K562 (cell line): ENCODE data around the gene RHBDD1. TPM values are rescaled to one million over a fixed set of nuclear protein-coding genes. Genes with fewer than 3 reads are reported as not detected.

Experiments
- CEBPB ChIP-seq: fragments of 450-650 bp; IDR thresholded peaks from 2 replicates; pipeline ENCODE4 v1.6.1; 2016; ENCODE audit warnings: missing genetic modification characterization, missing compliant biosample characterization
- CHD4 ChIP-seq: fragments of 200-600 bp; sonication (generic); IDR thresholded peaks from 3 replicates; pipeline ENCODE4 v1.6.1; 2012; ENCODE audit warnings: low read depth, mild to moderate bottlenecking, mixed read lengths, low read length, inconsistent platforms; ENCODE audit not compliant: insufficient read depth, insufficient replicate concordance, poor library complexity, severe bottlenecking
- HIVEP1 ChIP-seq: fragments of 250-450 bp; sonication (Bioruptor Pico); IDR thresholded peaks from 2 replicates; pipeline ENCODE4 v1.4.0; 2020; ENCODE audit warnings: mild to moderate bottlenecking
- NCOA1 ChIP-seq: fragments of 450-650 bp; IDR thresholded peaks from 2 replicates; pipeline ENCODE4 v1.6.1; 2016; ENCODE audit warnings: low read depth
- SMARCA5 ChIP-seq: fragments of 450-650 bp; IDR thresholded peaks from 2 replicates; pipeline ENCODE4 v1.6.1; 2016
- ZNF217 ChIP-seq: sonication (generic); formaldehyde crosslinking; IDR thresholded peaks from 2 replicates; pipeline ENCODE4 v1.8.0; 2022; ENCODE audit warnings: mild to moderate bottlenecking, missing genetic modification reagents
- ZNF407 ChIP-seq: fragments of 450-650 bp; IDR thresholded peaks from 2 replicates; pipeline ENCODE4 v1.6.1; 2016; ENCODE audit warnings: low read depth
- polyA plus RNA-seq, 8 experiments: library from polyadenylated mRNA; depleted of rRNA in 4 of 8; stranded (reverse) in 5 of 8; unstranded in 3 of 8; fragments of >200 nt; fragmentation: Nextera tagmentation in 2 of 8; fragmentation: Illumina TruSeq in 1 of 8; extraction: Ambion mirVana in 2 of 8; extraction: Trizol in 1 of 8; gene quantifications; 2 replicates each; pipeline versions ENCODE4 v1.2.1 to v1.2.3, GENCODE V29; 2011 to 2014; ENCODE audit warnings: inconsistent platforms in 1 of 8, missing spikeins in 1 of 8
- total RNA-seq, 7 experiments: library from RNA; depleted of rRNA in 6 of 7; stranded (reverse); fragments of >200 nt in 6 of 7; fragmentation: Illumina TruSeq in 2 of 7; extraction: Trizol in 2 of 7; gene quantifications; 2 replicates each; pipeline versions ENCODE4 v1.2.1 to v1.2.3, GENCODE V29; 2011 to 2021; ENCODE audit warnings: low replicate concordance in 1 of 7
- TF ChIP-seq, protein P1 (sequence below), 2 experiments: fragments of 450-650 bp; formaldehyde crosslinking in 1 of 2; IDR thresholded peaks; 2 replicates each; pipeline versions ENCODE4 v1.4.0 to v1.6.1; 2014 to 2020; ENCODE audit warnings: mild to moderate bottlenecking in 2 of 2, borderline replicate concordance in 1 of 2, low read depth in 1 of 2

RHBDD1 gene
- total and polyA plus RNA-seq, 9 of the 15 experiments (the other 6 are each of a cell fraction or from before 2014, with no cell fraction given): 4.8 to 34.8 (median 15.6) TPM

DNA sequence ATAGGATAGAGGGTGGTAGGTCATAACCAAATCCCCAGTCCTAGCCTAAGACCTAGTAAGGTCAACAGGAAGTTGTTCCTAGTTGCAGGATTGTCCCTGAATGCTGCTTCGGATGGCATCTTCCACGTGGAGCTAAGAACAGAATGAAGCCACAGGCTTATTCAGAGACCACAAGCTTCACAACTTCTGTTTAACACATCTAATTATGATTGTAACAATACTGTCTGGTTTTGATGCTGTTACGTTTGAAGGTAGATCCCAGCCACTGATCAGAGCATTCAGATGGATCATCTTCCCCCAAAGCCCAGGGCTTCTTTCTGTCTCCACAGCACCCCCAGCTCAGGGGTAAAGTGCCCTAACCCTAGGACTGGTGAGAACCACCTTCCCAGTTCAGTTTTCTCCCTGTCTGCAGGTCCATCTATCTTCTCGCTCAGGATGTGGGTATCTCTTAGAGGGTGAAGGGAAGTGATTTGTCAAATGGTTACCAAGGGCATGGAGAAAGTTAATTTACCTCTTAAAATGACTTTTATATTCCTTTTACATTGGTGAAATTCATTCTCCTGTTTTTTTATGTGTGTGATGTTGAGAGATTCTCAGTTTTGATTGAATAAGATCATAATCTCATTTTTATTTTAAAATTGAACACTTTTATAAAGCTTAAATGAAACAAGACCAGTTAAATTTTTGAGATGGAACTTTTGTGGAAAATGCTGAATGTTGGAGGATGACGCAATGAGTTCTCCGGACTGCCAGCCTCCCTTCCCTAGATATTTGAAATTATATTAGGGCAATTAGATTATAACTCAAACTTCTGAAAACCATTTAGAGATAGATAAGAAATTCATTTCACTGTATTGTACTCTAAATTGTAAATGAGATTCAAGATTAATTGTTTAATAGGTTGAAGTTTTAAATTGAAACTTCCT lies 66.5 kb downstream of the RHBDD1 start (continued):
- TF ChIP-seq, protein P1, sequence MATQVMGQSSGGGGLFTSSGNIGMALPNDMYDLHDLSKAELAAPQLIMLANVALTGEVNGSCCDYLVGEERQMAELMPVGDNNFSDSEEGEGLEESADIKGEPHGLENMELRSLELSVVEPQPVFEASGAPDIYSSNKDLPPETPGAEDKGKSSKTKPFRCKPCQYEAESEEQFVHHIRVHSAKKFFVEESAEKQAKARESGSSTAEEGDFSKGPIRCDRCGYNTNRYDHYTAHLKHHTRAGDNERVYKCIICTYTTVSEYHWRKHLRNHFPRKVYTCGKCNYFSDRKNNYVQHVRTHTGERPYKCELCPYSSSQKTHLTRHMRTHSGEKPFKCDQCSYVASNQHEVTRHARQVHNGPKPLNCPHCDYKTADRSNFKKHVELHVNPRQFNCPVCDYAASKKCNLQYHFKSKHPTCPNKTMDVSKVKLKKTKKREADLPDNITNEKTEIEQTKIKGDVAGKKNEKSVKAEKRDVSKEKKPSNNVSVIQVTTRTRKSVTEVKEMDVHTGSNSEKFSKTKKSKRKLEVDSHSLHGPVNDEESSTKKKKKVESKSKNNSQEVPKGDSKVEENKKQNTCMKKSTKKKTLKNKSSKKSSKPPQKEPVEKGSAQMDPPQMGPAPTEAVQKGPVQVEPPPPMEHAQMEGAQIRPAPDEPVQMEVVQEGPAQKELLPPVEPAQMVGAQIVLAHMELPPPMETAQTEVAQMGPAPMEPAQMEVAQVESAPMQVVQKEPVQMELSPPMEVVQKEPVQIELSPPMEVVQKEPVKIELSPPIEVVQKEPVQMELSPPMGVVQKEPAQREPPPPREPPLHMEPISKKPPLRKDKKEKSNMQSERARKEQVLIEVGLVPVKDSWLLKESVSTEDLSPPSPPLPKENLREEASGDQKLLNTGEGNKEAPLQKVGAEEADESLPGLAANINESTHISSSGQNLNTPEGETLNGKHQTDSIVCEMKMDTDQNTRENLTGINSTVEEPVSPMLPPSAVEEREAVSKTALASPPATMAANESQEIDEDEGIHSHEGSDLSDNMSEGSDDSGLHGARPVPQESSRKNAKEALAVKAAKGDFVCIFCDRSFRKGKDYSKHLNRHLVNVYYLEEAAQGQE (IDR thresholded peaks at IDR 0.05; ENCODE audit: borderline replicate concordance): no peak
- TF ChIP-seq, protein P1 (CRISPR knock-in tag; IDR thresholded peaks at IDR 0.05; ENCODE audit: low read depth): no peak
- no peak for TF ChIP-seq CHD4
- TF ChIP-seq CEBPB (tag): no peak
- no peak for TF ChIP-seq NCOA1
- no peak for TF ChIP-seq ZNF217 (CRISPR knock-in tag)
- TF ChIP-seq SMARCA5: no peak
- TF ChIP-seq ZNF407: no peak
- TF ChIP-seq HIVEP1: no peak
